NCI-H2107 (cell line): ENCODE measurements around the gene SERPINB6.
"Not testable (repeated sequence)": the region's sequence is repeated elsewhere in the genome, so short reads cannot be mapped to it uniquely, and the experiment has no call there.

Source experiments
- DNase-seq: peaks from one replicate; lab custom pipeline; 2025; lab: John Stamatoyannopoulos, UW

The SERPINB6 gene

GRCh38 chr6:2938004-2938631, 33.2 kb downstream of the SERPINB6 start:
- DNase-seq: no peak

GRCh38 chr6:2937627-2938003, 33.8 kb downstream of the SERPINB6 start:
- no peak for DNase-seq

- DNase-seq: no peak
Observed at GRCh38 chr6:2935566-2936291, 35.6 kb downstream of the SERPINB6 start.

GRCh38 chr6:2934057-2934456, 37.3 kb downstream of the SERPINB6 start:
- no peak for DNase-seq

GRCh38 chr6:2932911-2933310, 38.5 kb downstream of the SERPINB6 start:
- not testable (repeated sequence) for DNase-seq

- peak; percentile 57 for DNase-seq
Observed at GRCh38 chr6:2931970-2932748, 39.2 kb downstream of the SERPINB6 start.

GRCh38 chr6:2931055-2931454, 40.3 kb downstream of the SERPINB6 start:
- DNase-seq: no peak

GRCh38 chr6:2927931-2928330, 43.4 kb downstream of the SERPINB6 start:
- not testable (repeated sequence) for DNase-seq

GRCh38 chr6:2925842-2926747, 45.3 kb downstream of the SERPINB6 start:
- DNase-seq: not testable (repeated sequence)

GRCh38 chr6:2921520-2922115, 49.7 kb downstream of the SERPINB6 start:
- no peak for DNase-seq

- DNase-seq: no peak
Observed at GRCh38 chr6:2920671-2921112, 50.7 kb downstream of the SERPINB6 start.

GRCh38 chr6:2919886-2920285, 51.5 kb downstream of the SERPINB6 start:
- DNase-seq: no peak

GRCh38 chr6:2919401-2919800, 52.0 kb downstream of the SERPINB6 start:
- no peak for DNase-seq

- DNase-seq: no peak
Observed at GRCh38 chr6:2918936-2919335, 52.4 kb downstream of the SERPINB6 start.

GRCh38 chr6:2917801-2918445, 53.4 kb downstream of the SERPINB6 start:
- DNase-seq: no peak

GRCh38 chr6:2917065-2917464, 54.3 kb downstream of the SERPINB6 start:
- DNase-seq: no peak

GRCh38 chr6:2916158-2916925, 55.0 kb downstream of the SERPINB6 start:
- DNase-seq: no peak

- no peak for DNase-seq
Observed at GRCh38 chr6:2915150-2915549, 56.2 kb downstream of the SERPINB6 start.

- DNase-seq: no peak
Observed at GRCh38 chr6:2914318-2914660, 57.1 kb downstream of the SERPINB6 start.

GRCh38 chr6:2913621-2914317, 57.6 kb downstream of the SERPINB6 start:
- no peak for DNase-seq
